ENCODE results near the gene GNG4.

- no peak for TF ChIP-seq CTCF (conservative IDR thresholded peaks at IDR 0.05; ENCODE audit: low read length)
- TF ChIP-seq EZH2phosphoT487 (IDR thresholded peaks at IDR 0.05; ENCODE audit: borderline replicate concordance) = no peak
These were observed 39.8 kb upstream of the GNG4 start for GRCh38 chr1:235689356-235689755.

All from Loucy (cell line).